Fibroblast of lung (primary cell): ENCODE measurements around the gene CPA5. TPM values are rescaled to one million over a fixed set of nuclear protein-coding genes. Genes with fewer than 3 reads are reported as not detected.
A peak's percentile ranks its signal among the peaks of the same experiment; 100 is the strongest.

Experiments
- DNase-seq, 2 donors: peaks; one replicate each; pipeline versions ENCODE4 v3.0.0 to v3.0.0-alpha.2; 2010; ENCODE audit warnings: low read depth in 2 of 2
- H2AFZ ChIP-seq: 2 replicates; pipeline ENCODE4 v1.5.1; 2012; ENCODE audit warnings: low read length, control low read depth, inconsistent platforms
- H3K27ac ChIP-seq: 2 replicates; pipeline ENCODE4 v1.5.1; 2011; ENCODE audit warnings: low read length, control low read depth; ENCODE audit not compliant: insufficient read depth
- H3K27me3 ChIP-seq: 2 replicates; pipeline ENCODE4 v1.5.1; 2011; ENCODE audit warnings: mild to moderate bottlenecking, low read length; ENCODE audit not compliant: control insufficient read depth, insufficient read depth
- H3K36me3 ChIP-seq: 2 replicates; pipeline ENCODE4 v1.5.1; 2011; ENCODE audit warnings: low read length; ENCODE audit not compliant: control insufficient read depth, insufficient read depth
- H3K4me1 ChIP-seq: 2 replicates; pipeline ENCODE4 v1.5.1; 2011; ENCODE audit warnings: low read length; ENCODE audit not compliant: control insufficient read depth, insufficient read depth; ENCODE audit errors: extremely low read depth
- H3K4me2 ChIP-seq: 2 replicates; pipeline ENCODE4 v1.5.1; 2011; ENCODE audit warnings: low read length, control low read depth; ENCODE audit not compliant: insufficient read depth; ENCODE audit errors: extremely low read depth
- H3K4me3 ChIP-seq, 4 experiments: fragments of 200-600 bp in 1 of 4; sonication (generic) in 1 of 4; replicated peaks in 1 of 4; 2 replicates each; pipeline ENCODE4 v1.5.1; 2011 to 2016; ENCODE audit warnings: low read length in 4 of 4, low read depth in 3 of 4, mild to moderate bottlenecking in 3 of 4, control low read depth in 2 of 4, inconsistent platforms in 1 of 4, mixed read lengths in 1 of 4; ENCODE audit not compliant: insufficient read depth in 1 of 4; ENCODE audit errors: control extremely low read depth in 1 of 4
- H3K79me2 ChIP-seq: 2 replicates; pipeline ENCODE4 v1.5.1; 2012; ENCODE audit warnings: mild to moderate bottlenecking, low read length, inconsistent platforms; ENCODE audit not compliant: control insufficient read depth, insufficient read depth
- H3K9ac ChIP-seq: 2 replicates; pipeline ENCODE4 v1.5.1; 2011; ENCODE audit warnings: mild to moderate bottlenecking, low read length, control low read depth; ENCODE audit not compliant: insufficient read depth
- H3K9me3 ChIP-seq: 2 replicates; pipeline ENCODE4 v1.5.1; 2012; ENCODE audit warnings: low read depth, low read length; ENCODE audit not compliant: control insufficient read depth, insufficient read depth
- H4K20me1 ChIP-seq: 2 replicates; pipeline ENCODE4 v1.5.1; 2011; ENCODE audit warnings: low read length; ENCODE audit not compliant: control insufficient read depth, insufficient read depth; ENCODE audit errors: extremely low read depth
- EZH2 ChIP-seq: IDR thresholded peaks from 2 replicates; pipeline ENCODE4 v1.5.1; 2012; ENCODE audit warnings: low read length, control low read depth, mild to moderate bottlenecking; ENCODE audit errors: missing control alignments
- polyA plus RNA-seq, 2 donors: library from polyadenylated mRNA; depleted of rRNA in 1 of 2; stranded (reverse) in 1 of 2; unstranded in 1 of 2; fragments of >200 nt; gene quantifications; 2 replicates each; pipeline ENCODE4 v1.2.1, GENCODE V29; 2011 to 2012; ENCODE audit warnings: missing spikeins in 1 of 2
- total RNA-seq: library from RNA; depleted of rRNA; stranded (reverse); fragments of >200 nt; gene quantifications from 2 replicates; pipeline ENCODE4 v1.2.1, GENCODE V29; 2014
- TF ChIP-seq, protein P1 (sequence below), 2 donors: IDR thresholded peaks in 1 of 2; conservative IDR thresholded peaks in 1 of 2; 1 replicate in 1 of 2; 2 replicates in 1 of 2; pipeline ENCODE4 v1.5.1; 2011 to 2012; ENCODE audit warnings: low read length in 2 of 2, control low read depth in 1 of 2, inconsistent platforms in 1 of 2, low read depth in 1 of 2, mild to moderate bottlenecking in 1 of 2

Gene CPA5
- total and polyA plus RNA-seq, 2 donors (not counting 1 experiment from before 2014, with no cell fraction given), result not detected

DNA sequence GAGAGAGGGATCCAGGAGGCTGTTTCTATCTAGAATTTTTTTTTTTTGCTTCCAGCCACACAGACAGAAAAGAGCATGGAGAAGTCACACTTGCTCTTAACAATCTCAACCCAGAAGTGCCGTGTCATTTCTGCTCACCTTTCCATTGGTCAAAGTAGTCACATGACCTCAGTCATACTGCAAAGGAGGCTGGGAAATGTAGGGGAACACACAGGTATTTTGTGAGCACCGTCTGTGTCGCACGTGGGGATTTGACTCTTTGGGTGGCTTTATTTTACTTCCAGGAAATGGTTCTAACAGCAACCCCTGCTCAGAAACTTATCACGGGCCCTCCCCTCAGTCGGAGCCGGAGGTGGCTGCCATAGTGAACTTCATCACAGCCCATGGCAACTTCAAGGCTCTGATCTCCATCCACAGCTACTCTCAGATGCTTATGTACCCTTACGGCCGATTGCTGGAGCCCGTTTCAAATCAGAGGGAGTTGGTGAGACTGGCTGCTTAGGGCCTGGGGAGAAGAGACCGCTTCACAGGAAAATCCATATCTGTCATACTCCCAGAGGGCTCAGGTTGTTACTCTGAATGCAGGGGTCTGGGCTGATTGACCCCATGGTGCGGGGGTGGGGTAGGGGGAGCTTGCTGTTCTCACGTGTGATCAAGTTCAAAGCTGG is 22.6 kb downstream of the CPA5 start:
- no peak for DNase-seq
- Histone ChIP-seq H3K36me3 (no peaks in the 10 kb centered on the region), H3K9me3 (no peaks in the 10 kb centered on the region), H3K9ac (no peak overlapping the region), H4K20me1 (no peaks in the 10 kb centered on the region), H3K27ac (no peak overlapping the region), H3K79me2 (no peaks in the 10 kb centered on the region), H3K4me2 (no peak overlapping the region), H2AFZ (no peak overlapping the region), H3K4me3 (no peak overlapping the region), H3K4me1 (peaks cover 44% of the 10 kb centered on the region), H3K27me3 (no peaks in the 10 kb centered on the region)
- TF ChIP-seq, protein P1, sequence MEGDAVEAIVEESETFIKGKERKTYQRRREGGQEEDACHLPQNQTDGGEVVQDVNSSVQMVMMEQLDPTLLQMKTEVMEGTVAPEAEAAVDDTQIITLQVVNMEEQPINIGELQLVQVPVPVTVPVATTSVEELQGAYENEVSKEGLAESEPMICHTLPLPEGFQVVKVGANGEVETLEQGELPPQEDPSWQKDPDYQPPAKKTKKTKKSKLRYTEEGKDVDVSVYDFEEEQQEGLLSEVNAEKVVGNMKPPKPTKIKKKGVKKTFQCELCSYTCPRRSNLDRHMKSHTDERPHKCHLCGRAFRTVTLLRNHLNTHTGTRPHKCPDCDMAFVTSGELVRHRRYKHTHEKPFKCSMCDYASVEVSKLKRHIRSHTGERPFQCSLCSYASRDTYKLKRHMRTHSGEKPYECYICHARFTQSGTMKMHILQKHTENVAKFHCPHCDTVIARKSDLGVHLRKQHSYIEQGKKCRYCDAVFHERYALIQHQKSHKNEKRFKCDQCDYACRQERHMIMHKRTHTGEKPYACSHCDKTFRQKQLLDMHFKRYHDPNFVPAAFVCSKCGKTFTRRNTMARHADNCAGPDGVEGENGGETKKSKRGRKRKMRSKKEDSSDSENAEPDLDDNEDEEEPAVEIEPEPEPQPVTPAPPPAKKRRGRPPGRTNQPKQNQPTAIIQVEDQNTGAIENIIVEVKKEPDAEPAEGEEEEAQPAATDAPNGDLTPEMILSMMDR (conservative IDR thresholded peaks at IDR 0.05 in 1 of 2, IDR thresholded peaks at IDR 0.05 in 1 of 2; ENCODE audit: low read depth in 1 of 2, low read length in 2 of 2), result no peak
- TF ChIP-seq EZH2, result no peak

DNA sequence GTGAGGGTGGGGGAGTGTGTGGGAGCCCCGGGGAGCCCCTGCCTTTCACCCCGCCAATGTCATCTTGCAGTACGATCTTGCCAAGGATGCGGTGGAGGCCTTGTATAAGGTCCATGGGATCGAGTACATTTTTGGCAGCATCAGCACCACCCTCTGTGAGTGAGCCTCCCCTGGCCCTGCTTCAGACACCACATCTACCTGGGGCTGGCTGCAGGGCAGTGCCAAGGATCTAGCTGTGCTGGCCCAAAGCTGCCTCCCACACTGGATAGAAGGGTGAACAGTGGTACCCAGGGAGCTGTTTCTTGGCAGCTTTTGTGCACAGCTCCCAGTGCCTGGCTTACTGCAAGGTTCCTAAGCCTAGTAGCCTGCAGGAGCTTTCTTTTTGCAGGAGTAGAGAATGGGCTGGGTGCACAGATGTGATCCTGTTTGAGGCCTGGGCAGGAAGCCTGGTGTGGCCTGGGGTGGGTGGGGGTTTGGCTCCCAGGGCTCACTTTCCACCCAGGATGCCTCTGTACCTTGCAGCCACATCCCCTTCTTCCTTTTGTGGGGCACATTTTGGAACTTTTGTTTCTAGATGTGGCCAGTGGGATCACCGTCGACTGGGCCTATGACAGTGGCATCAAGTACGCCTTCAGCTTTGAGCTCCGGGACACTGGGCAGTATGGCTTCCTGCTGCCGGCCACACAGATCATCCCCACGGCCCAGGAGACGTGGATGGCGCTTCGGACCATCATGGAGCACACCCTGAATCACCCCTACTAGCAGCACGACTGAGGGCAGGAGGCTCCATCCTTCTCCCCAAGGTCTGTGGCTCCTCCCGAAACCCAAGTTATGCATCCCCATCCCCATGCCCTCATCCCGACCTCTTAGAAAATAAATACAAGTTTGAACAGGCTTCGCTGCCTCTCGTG is 23.5 kb downstream of the CPA5 start:
- H3K27me3 ChIP-seq, result no peaks in the 10 kb centered on the region
- no peak overlapping the region for H2AFZ ChIP-seq
- no peaks in the 10 kb centered on the region for H3K9me3 ChIP-seq
- H3K4me2 ChIP-seq, result no peak overlapping the region
- H3K4me3 ChIP-seq, result no peak overlapping the region
- H3K36me3 ChIP-seq, result no peaks in the 10 kb centered on the region
- no peaks in the 10 kb centered on the region for H3K79me2 ChIP-seq
- no peak overlapping the region for H3K9ac ChIP-seq
- peaks cover 51% of the 10 kb centered on the region for H3K4me1 ChIP-seq
- no peak for TF ChIP-seq EZH2
- TF ChIP-seq, protein P1 (conservative IDR thresholded peaks at IDR 0.05 in 1 of 2, IDR thresholded peaks at IDR 0.05 in 1 of 2; ENCODE audit: low read depth in 1 of 2, low read length in 2 of 2), result no peak
- no peak for DNase-seq
- peak overlapping the region; percentile 76 for H3K27ac ChIP-seq
- no peaks in the 10 kb centered on the region for H4K20me1 ChIP-seq

DNA sequence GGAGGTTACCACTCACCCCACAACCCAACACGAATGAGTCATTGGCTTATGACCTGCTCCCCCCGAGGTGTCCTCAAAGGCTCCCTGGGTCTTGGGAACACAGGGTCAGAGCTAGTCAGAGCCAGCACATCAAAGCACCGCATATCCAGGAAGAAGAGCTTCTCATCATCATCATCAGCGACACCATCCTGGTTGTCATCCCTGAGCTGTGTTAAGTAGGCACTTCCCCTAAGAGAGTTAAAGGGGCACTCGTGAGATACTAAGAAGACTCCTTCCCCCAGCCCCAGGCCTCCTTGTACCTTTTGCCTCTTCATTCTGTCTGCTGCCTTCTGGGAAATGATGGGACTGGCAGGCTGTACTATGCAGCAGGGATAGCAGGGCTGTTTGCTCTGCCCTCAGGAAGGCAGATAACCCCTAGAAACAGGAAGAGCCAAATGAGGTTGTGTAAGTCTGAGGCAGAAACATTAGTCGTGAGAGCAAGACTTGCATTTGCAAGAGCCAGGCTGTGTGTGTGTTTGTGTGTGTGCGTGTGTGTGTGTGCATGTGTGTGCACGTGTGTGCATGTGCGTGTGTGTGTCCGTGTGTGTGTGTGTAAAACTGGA is 24.6 kb downstream of the CPA5 start:
- peak; percentile 75 to 94 for DNase-seq
- Histone ChIP-seq H2AFZ (peak overlapping the region; percentile 9), H3K4me3 (peak overlapping the region in 1 of 4 experiments; percentile 10), H3K79me2 (no peaks in the 10 kb centered on the region), H3K36me3 (no peaks in the 10 kb centered on the region), H3K4me1 (peaks cover 55% of the 10 kb centered on the region), H3K9ac (no peak overlapping the region), H3K27me3 (no peaks in the 10 kb centered on the region), H3K9me3 (no peaks in the 10 kb centered on the region), H4K20me1 (no peaks in the 10 kb centered on the region), H3K27ac (peak overlapping the region; percentile 76), H3K4me2 (peak overlapping the region; percentile 44)
- TF ChIP-seq, protein P1 (conservative IDR thresholded peaks at IDR 0.05 in 1 of 2, IDR thresholded peaks at IDR 0.05 in 1 of 2; ENCODE audit: low read depth in 1 of 2, low read length in 2 of 2), result no peak
- TF ChIP-seq EZH2, result no peak
